Ascending aorta (tissue), 2 donors: Measurements from ENCODE around the gene LTB. TPM values are rescaled to one million over a fixed set of nuclear protein-coding genes. Genes with fewer than 3 reads are reported as not detected.

Source experiments
- DNase-seq, 2 donors: peaks; one replicate each; pipeline ENCODE4 v3.0.0-alpha.2; 2019; ENCODE audit warnings: low spot score in 2 of 2
- H3K27ac ChIP-seq, 2 donors: fragments of 200-600 bp; sonication (generic); one replicate each; pipeline ENCODE4 v1.5.1; 2016 to 2017; ENCODE audit warnings: mild to moderate bottlenecking in 1 of 2
- H3K27me3 ChIP-seq: fragments of 200-600 bp; sonication (generic); one replicate; pipeline ENCODE4 v1.5.1; 2017
- H3K36me3 ChIP-seq, 2 donors: fragments of 200-600 bp; sonication (generic); one replicate each; pipeline ENCODE4 v1.5.1; 2016
- H3K4me1 ChIP-seq, 2 donors: fragments of 200-600 bp; sonication (generic); one replicate each; pipeline ENCODE4 v1.5.1; 2016 to 2017; ENCODE audit warnings: mild to moderate bottlenecking in 1 of 2
- H3K4me3 ChIP-seq, 2 donors: fragments of 200-600 bp; sonication (generic); one replicate each; pipeline ENCODE4 v1.5.1; 2016 to 2017; ENCODE audit warnings: mild to moderate bottlenecking in 1 of 2
- H3K9me3 ChIP-seq, 2 donors: fragments of 200-600 bp; sonication (generic); one replicate each; pipeline ENCODE4 v1.5.1; 2016
- intact Hi-C: fragments of 100-400 bp; cut with DNase I; formaldehyde crosslinking; loops from one replicate; pipeline ENCODE4 v1.15.1; 2023
- total RNA-seq: library from RNA; depleted of rRNA; stranded (reverse); fragments of >200 nt; gene quantifications from one replicate; pipeline ENCODE4 v1.1.0, GENCODE V29; 2016
- TF ChIP-seq, protein P1 (sequence below), 3 experiments: fragments of 200-600 bp in 2 of 3; fragments of 450-650 bp in 1 of 3; sonication (generic) in 2 of 3; IDR thresholded peaks; one replicate each; pipeline ENCODE4 v1.5.1; 2016 to 2019; ENCODE audit warnings: antibody characterized with exemption in 3 of 3, mild to moderate bottlenecking in 1 of 3, moderate library complexity in 1 of 3

The LTB gene, protein sequence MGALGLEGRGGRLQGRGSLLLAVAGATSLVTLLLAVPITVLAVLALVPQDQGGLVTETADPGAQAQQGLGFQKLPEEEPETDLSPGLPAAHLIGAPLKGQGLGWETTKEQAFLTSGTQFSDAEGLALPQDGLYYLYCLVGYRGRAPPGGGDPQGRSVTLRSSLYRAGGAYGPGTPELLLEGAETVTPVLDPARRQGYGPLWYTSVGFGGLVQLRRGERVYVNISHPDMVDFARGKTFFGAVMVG
- total RNA-seq: not detected

DNA sequence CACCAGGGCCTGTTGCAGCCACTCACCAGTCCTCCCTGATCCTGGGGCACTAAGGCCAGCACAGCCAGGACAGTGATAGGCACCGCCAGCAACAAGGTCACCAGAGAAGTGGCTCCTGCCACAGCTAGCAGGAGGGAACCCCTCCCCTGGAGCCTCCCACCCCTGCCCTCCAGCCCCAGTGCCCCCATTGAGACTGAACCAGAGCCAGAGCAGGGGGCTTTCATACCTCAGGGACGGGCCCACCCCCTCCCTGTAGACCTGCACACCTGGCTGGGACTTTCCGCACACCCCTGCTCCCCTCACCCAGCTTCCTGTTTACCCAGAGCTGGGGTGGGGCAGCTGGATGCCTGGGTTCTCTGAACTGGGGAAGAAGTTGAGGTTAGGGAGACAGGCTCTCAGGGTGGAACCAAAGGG is at the start of gene LTB:
Gene LTB, minus strand, starts transcription at position 195 of the 414 bp plus-strand sequence. Its CDS starts 7 bp downstream, at position 188.
- peak within 1 kb of the TSS; percentile 69 to 86 for H3K4me3 ChIP-seq
- peaks cover 0 to 12% of the 10 kb centered on the region in 2 donors for H3K4me1 ChIP-seq
- H3K27ac ChIP-seq: peak within 1 kb of the TSS; percentile 58 to 75
- no peaks in the 10 kb centered on the region for H3K36me3 ChIP-seq
- TF ChIP-seq, protein P1, sequence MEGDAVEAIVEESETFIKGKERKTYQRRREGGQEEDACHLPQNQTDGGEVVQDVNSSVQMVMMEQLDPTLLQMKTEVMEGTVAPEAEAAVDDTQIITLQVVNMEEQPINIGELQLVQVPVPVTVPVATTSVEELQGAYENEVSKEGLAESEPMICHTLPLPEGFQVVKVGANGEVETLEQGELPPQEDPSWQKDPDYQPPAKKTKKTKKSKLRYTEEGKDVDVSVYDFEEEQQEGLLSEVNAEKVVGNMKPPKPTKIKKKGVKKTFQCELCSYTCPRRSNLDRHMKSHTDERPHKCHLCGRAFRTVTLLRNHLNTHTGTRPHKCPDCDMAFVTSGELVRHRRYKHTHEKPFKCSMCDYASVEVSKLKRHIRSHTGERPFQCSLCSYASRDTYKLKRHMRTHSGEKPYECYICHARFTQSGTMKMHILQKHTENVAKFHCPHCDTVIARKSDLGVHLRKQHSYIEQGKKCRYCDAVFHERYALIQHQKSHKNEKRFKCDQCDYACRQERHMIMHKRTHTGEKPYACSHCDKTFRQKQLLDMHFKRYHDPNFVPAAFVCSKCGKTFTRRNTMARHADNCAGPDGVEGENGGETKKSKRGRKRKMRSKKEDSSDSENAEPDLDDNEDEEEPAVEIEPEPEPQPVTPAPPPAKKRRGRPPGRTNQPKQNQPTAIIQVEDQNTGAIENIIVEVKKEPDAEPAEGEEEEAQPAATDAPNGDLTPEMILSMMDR (IDR thresholded peaks at IDR 0.05): no peak
- no peak for DNase-seq
- no peaks in the 10 kb centered on the region for H3K9me3 ChIP-seq
- intact Hi-C loops: no loop called here
- no peaks in the 10 kb centered on the region for H3K27me3 ChIP-seq

DNA sequence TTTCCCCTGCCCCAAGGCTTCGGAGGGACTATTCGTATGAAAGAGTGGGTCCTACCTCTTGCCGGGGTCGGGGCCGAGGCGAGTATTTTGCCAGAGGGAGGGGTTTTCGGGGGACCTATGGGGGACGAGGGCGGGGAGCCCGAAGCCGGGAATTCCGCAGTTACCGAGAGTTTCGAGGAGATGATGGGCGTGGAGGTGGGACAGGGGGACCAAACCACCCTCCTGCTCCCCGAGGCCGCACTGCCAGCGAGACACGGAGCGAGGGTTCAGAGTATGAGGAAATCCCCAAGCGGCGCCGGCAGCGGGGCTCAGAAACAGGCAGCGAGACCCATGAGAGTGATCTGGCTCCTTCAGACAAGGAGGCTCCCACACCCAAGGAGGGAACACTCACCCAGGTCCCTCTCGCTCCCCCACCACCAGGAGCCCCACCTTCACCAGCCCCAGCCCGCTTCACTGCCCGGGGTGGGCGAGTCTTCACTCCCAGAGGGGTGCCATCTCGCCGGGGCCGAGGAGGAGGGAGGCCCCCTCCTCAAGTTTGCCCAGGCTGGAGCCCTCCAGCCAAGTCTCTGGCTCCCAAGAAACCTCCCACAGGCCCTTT is 49.6 kb upstream of the LTB start:
- Histone ChIP-seq H3K27ac (no peak overlapping the region), H3K36me3 (peaks cover 97 to 100% of the 10 kb centered on the region in 2 donors), H3K9me3 (no peaks in the 10 kb centered on the region), H3K4me3 (no peak overlapping the region), H3K4me1 (no peaks in the 10 kb centered on the region), H3K27me3 (no peaks in the 10 kb centered on the region)
- DNase-seq: no peak
- TF ChIP-seq, protein P1 (IDR thresholded peaks at IDR 0.05): no peak
- intact Hi-C loops: no loop called here

DNA sequence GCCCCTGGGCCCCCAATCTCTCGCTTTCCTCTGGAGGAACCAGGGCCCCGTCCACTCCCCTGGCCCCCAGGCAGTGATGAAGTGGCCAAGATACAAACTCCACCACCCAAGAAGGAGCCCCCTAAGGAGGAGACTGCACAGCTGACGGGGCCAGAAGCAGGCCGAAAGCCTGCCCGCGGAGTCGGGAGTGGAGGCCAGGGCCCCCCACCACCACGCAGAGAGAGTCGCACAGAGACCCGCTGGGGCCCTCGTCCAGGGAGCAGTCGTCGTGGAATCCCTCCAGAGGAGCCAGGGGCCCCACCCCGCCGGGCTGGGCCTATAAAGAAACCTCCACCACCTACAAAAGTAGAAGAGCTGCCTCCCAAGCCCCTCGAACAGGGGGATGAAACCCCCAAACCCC is 49.0 kb upstream of the LTB start:
- H3K4me3 ChIP-seq: no peak overlapping the region
- no peaks in the 10 kb centered on the region for H3K27me3 ChIP-seq
- TF ChIP-seq, protein P1 (IDR thresholded peaks at IDR 0.05): no peak
- no peak for DNase-seq
- H3K36me3 ChIP-seq: peaks cover 97 to 100% of the 10 kb centered on the region in 2 donors
- H3K4me1 ChIP-seq: no peaks in the 10 kb centered on the region
- no peak overlapping the region for H3K27ac ChIP-seq
- intact Hi-C loops: no loop called here
- H3K9me3 ChIP-seq: no peaks in the 10 kb centered on the region

DNA sequence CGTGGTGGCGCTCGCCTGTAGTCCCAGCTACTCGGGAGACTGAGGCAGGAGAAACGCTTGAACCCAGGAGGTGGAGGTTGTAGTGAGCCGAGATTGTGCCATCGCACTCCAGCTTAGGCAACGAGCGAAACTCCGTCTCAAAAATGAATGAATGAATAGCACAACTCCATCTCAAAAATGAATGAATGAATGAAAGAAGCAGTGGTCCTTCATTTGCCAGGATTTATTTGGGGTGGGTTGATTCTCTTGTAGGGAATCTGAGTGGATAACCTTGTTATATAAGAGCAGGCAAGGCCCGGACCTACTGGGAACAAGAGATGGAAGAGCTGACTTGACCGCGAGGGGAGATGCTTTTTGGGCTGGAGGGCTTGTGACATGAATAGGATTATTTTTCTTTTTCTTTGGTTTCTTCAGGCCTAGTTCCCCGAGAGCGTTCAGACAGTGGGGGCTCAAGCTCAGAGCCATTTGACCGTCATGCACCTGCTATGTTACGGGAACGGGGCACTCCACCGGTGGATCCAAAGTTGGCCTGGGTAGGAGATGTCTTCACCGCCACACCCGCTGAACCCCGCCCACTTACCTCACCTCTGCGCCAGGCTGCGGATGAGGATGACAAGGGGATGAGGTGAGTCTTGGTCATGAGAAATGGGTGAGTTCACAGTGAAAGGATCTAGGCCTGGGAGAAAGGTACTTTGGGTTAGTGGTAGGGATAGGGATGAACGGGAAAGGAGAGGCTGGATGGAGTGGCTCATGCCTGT is 48.1 kb upstream of the LTB start:
- Histone ChIP-seq H3K27me3 (no peaks in the 10 kb centered on the region), H3K9me3 (no peaks in the 10 kb centered on the region), H3K27ac (no peak overlapping the region), H3K4me3 (no peak overlapping the region), H3K36me3 (peaks cover 97 to 100% of the 10 kb centered on the region in 2 donors), H3K4me1 (no peaks in the 10 kb centered on the region)
- TF ChIP-seq, protein P1 (IDR thresholded peaks at IDR 0.05): no peak
- no peak for DNase-seq
- intact Hi-C loops: no loop called here

DNA sequence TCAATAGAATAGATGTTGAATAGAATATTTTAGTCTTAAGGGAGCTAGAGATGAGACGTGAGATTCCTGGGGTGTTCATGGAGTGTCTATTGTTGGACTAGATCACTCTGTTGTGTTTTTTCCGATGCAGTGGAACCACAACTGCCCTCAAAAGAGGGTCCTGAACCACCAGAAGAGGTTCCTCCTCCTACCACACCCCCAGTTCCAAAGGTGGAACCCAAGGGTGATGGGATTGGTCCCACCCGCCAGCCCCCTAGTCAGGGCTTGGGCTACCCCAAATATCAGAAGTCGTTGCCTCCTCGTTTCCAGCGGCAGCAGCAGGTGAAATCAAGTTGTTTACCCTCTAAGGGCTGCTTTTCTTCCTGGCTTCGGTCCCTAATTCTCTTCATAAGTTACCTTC is 46.8 kb upstream of the LTB start:
- Histone ChIP-seq H3K4me1 (no peaks in the 10 kb centered on the region), H3K36me3 (peaks cover 97 to 100% of the 10 kb centered on the region in 2 donors), H3K9me3 (no peaks in the 10 kb centered on the region), H3K27me3 (no peaks in the 10 kb centered on the region), H3K27ac (no peak overlapping the region), H3K4me3 (no peak overlapping the region)
- intact Hi-C loops: loop anchor here (10.0 kb wide), 1 partner anchor 1346 kb away; no protein-coding TSS in a partner anchor
- no peak for DNase-seq
- TF ChIP-seq, protein P1 (IDR thresholded peaks at IDR 0.05): no peak
